GM19397 (cell line): Measurements from ENCODE around the gene SULT2B1.
"Not testable (repeated sequence)": the region's sequence is repeated elsewhere in the genome, so short reads cannot be mapped to it uniquely, and the experiment has no call there.

Experiments used
- ATAC-seq: cut with Tn5 transposase; IDR thresholded peaks from one replicate; pipeline ENCODE4 v1.9.1; 2021; ENCODE audit warnings: mild to moderate bottlenecking, moderate library complexity; ENCODE audit not compliant: unreplicated experiment

The SULT2B1 gene

DNA sequence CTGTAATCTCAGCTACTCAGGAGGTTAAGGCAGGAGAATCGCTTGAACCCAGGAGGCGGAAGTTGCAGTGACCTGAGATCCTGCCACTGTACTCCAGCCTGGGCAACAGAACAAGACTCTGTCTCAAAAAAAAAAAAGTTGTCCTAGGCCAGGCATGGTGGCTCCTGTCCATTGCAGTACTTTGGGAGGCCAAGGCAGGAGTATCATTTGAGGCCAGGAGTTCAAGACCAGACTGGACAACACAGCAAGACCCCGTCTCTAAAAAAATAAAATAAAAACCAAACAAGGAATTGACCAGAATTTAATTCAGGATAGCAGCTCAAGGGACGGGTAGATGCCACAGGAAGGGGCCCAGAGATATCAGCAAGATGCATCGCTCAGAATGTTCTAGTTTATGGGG lies 4.9 kb downstream of the SULT2B1 start:
- ATAC-seq = no peak

DNA sequence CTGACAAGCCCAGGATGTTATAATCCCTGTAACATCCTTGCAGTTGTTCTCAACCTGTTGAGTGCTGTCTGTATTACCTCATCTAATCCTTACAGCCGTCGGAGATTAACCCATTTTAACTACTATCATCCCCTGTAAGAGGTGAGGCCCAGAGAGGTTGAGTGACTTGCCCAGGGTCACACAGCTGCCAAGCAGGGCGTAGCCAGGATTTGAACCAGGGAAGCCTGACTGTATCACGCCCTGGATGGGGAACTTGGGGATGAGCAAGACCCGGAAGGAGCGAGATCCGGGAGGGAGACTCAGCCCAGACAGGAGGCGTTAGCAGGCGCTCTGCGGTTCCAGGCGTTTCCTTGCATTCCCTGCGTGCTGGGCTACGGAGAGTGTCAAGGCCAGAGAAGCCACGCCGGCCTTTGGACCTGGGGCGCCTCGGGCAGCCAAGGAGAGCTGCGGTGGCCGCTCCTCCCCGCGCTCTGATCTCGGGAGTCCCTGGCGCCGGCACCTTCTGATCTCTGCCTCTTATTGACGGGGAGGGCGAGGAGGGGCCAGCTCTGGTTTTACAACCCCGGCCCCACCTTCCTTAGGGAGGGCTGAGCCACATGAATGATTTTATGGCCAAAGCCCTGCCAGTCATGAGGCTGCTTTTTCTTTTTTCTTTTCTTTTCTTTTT lies 6.2 kb downstream of the SULT2B1 start:
- no peak for ATAC-seq

DNA sequence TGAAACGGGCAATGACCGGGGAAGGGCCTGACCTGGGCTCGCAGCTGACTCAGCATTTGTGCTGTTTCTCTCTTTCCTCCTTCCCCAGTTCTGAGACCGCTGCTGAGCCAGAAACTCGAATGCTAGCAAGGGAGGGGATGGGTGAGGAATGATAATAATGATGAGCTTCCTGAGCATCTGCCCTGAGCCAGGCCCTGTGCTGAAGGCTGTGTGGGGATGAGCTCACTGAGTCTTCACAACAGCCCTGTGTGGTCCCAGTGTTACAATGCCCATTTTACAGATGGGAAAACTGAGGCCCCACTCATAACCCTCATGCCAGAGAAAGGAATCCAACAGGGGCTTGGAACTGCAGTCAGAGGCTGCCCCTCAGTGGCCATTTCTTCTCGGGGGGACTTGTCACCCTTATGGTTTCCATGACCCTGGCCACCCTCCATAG lies 8.1 kb downstream of the SULT2B1 start:
- ATAC-seq = no peak

DNA sequence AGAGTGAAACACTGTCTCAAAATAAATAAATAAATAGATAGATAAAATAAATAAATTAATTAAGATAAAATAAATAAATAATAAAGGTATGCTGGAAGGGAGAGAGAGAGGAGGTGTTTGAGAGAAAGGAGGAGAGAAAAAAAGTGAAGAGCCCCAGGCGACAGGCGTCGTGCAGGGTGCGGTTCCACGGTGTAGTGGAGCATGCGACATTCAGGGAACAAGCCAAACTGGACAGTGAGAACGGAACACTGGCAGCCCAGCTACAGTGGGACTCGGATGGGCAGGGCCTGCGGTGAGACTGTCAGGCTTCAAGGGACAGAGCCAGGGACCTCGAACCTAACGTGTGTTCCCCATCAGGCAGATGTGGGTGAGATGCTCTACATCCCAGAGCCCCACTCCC lies 9.4 kb downstream of the SULT2B1 start:
- ATAC-seq = no peak

DNA sequence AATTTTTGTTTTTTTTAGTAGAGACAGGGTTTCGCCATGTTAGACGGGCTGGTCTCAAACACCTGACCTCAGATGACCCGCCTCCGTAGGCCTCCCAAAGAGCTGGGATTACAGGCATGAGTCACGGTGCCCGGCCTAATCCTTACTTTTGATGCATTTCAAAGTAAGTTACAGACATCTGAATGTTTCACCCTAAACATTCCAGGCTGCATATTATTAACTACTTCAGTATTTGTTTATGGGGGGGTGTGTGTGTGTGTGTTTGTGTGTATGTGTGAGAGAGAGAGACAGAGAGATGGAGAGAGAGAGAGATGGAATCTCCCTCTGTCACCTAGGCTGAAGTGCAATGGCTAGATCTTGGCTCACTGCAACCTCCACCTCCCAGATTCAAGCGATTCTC lies 13.1 kb downstream of the SULT2B1 start:
- no peak for ATAC-seq

DNA sequence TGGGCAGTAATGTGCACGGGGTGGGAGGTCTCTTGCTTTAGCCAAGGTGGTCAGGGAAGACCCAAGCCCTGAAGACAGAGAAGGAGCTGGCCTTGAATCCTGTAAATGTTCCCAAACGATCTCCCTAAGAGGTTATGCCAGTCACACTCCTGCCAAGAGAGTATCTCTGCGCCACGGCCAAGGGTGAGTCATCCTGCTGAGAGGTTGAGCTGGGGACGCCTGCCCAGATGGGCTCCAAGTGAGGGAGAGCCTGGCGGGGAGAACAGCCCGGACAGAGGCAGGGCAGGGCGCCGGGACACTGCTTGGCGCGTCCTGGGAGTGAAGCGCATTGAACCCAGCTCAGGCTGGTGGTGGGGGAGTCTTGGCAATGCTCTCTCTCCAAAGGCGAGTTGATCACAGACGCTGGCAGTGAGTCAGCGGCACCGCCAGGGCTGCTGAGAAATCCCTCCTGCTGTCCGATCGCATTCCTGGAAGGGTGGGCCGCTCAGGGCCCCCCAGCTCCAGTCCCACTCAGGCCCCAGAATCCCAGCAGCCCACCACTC lies 16.4 kb downstream of the SULT2B1 start:
- ATAC-seq = no peak

DNA sequence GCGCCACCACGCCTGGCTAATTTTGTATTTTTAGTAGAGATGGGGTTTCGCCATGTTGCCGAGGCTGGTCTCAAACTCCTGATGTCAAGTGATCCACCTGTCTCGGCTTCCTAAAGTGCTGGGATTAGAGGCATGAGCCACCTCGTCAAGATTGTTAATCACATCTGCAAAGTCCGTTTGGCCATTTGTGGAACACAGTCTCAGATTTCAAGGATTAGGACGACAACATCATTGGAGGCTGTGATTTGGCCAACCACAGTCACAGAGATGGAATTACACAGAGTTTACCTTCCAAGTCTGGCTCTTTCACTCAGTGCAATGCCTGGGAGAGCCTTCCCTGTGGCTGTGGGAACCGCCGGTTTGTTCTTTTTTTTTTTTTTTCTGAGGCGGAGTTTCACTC lies 17.8 kb downstream of the SULT2B1 start:
- ATAC-seq = no peak

DNA sequence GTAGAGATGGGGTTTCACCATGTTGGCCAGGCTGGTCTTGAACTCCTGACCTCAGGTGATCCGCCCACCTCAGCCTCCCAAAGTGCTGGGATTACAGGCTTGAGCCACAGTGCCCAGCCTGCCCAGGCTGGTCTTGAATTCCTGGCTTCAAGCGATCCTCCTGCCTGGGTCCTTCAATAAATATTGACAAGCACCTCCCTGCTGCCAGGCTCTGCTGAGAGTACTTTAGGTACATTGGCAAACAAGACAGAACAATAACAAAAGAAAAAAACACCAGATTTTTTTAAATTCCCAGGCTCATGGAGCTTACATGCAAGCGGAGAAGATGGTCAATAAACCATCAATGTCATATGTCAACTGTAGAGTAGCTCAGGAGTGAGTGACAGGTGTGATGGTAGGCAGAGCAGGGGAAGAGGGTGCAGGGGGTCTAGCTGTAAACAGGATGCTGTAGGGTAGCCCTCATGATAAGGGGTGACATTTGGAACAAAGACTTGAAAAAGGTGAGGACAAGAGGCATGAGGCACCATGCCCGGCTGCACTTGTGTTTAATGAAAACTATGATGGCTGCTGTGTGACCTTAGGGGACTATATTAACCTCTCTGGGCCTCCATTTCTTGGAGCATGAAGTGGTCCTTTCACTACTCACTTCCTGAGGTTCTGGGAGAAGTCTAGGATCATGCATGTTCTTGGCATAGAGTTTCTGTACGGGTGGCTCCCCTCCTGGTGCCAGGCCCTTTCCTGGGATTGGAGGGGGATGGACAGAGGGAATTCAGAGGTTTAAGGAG lies 19.6 kb downstream of the SULT2B1 start:
- no peak for ATAC-seq

DNA sequence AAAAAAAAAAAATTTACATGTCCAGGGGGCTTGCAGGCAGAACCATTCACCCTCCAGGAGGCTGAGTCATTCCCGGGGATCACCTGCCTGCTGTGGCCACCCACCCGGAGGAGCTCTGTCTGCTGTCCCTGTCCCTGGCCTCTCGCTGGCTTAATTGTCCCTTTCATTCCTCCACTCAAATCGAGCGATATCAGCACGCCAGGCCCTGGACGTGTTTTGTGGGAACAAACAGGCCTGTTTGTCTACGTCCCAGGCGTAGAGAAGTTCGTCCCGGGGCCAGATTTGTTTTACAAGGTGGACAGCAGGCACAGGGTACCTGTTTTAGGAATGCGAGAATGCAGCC lies 21.2 kb downstream of the SULT2B1 start:
- no peak for ATAC-seq

DNA sequence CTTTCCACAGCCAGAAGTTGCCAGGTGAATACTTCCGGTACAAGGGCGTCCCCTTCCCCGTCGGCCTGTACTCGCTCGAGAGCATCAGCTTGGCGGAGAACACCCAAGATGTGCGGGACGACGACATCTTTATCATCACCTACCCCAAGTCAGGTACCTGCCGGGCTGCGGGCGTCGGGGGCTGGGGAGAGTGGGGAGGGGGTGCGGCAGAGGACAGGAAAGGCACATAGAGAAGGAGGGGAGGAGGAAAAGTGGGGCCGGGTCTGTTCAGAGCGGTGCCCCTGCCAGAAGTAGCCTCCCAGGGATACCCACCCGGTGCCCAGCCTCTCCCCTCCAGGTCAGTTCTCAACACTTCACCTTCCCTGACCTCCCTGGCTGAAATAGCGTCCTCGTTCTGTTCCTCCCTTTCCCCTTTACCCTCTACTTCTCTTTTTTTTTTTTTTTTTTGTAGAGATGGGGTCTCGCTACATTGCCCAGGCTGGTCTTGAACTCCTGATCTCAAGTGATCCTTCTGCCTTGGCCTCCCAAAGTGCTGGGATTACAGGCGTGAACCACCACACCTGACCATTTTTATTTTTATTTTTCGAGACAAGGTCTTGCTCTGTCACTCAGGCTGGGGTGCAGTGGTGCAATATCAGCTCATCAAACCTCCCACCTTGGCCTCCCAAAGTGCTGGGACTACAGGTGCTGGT lies 24.1 kb downstream of the SULT2B1 start:
- ATAC-seq = no peak

DNA sequence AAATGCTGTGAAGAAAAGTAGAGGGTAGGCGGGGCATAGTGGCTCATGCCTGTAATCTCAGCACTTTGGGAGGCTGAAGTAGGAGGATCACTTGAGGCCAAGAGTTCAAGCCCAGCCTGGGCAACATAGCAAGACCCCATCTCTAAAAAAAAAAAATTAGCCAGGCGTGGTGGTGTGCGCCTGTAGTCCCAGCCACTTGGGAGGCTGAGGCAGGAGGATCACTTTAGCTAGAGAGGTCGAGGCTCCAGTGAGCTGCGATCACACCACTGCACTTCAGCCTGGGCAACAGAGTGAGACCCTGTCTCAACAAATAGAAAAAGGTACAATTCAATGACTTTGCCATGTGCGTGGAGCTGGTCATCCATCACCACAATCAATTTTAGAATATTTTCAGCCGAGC lies 25.9 kb downstream of the SULT2B1 start:
- not testable (repeated sequence) for ATAC-seq

DNA sequence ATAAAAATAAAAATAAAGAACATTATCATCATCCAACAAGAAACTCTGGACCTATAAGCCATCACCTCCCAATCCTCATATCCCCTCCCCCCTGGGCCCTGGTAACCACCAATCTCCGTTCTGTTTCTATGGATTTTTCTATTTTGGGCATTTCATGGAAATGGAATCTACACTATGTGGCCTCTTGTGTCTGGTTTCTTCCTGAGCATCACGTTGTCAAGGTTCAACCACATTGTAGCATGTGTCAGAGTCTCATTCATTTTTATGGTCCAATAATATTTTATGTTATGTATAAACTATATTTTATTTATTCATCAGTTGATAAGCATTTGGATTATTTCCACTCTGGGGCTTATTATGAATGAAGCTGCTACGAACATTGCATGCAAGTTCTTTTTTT lies 26.9 kb downstream of the SULT2B1 start:
- no peak for ATAC-seq

DNA sequence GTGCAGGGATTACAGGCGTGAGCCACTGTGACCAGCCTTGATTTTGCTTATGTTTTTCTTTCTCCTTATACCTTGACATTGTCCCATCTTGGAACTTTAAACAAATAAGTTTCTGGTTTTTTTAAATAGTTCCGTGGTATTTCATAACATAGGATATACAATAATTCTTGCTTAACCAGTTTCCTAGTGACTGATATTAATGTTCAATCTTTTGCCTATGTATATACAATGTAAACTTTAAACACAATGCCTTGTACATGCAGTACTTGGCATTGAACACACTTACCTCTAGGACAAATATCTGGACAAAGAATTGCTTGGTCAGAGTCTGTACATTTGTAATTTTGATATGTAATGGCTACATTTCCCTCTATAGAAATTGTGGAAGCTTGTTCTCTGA lies 30.2 kb downstream of the SULT2B1 start:
- ATAC-seq = no peak

DNA sequence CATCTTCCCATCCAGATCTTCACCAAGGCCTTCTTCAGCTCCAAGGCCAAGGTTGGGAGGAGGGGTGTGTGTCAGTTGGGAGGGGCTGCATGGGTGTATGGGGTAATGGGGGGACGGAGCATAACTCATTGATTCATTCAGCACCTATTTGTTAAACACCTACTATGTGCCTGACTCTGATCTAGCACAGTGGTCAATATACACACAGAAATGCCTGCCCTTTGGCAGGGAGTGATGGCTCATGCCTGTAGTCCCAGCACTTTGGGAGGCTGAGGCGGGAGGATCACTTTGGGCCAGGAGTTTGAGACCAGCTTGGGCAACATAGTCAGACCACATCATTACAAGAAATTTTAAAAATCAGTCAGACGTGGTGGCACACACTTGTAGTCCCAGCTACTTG lies 35.4 kb downstream of the SULT2B1 start:
- ATAC-seq = no peak

DNA sequence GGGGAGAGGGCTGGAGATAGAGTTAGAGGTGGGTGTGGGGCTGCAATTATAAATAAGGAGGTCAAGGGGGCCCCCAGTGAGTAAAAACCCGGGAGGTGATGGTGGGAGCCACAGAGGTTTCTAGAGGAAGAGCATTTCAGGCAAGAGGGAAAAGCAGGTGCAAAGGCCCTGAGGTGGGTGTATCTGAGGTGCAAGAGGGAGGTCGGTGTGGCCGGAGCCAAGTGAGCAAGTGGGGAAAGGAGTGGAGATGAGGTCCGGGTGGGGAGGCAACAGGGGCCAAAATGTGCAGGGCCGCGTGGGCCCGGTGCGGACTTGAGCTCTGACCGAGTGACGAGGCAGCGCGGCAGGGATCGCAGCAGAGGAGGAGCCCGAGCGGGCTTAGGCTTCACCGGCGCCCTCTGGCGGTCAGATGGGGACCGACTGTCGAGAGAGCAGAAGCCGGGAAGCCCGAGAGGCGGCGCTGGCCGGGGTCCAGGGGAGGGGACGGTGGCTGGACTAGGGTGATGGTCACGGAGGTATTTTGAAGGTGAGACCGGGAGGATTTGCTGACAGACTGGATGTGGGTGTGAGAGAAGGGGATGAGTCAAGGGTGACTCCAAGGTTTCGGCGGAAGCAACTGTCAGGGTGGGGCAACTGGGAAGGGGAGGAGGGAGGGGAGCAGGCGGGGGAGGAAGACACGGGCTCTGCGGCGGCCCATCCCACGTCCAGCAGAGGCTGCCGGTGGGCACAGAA lies 36.9 kb downstream of the SULT2B1 start:
- no peak for ATAC-seq

DNA sequence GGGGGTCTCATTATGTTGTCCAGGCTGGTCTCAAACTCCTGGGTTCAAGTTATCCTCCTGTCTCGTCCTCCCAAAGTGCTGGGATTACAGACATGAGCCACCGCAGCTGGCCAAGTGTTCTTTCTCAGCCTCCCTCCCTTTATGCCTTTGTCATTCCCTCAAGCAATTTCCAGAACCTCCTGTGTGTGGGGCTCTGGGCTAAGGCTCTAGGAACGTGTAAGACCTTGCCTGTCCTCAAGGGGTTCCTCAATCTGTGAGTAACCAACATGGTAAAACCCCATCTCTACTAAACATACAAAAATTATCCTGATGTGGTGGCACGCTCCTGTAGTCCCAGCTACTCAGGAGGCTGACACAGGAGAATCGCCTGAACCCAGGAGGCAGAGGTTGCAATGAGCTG lies 39.0 kb downstream of the SULT2B1 start:
- ATAC-seq = no peak

DNA sequence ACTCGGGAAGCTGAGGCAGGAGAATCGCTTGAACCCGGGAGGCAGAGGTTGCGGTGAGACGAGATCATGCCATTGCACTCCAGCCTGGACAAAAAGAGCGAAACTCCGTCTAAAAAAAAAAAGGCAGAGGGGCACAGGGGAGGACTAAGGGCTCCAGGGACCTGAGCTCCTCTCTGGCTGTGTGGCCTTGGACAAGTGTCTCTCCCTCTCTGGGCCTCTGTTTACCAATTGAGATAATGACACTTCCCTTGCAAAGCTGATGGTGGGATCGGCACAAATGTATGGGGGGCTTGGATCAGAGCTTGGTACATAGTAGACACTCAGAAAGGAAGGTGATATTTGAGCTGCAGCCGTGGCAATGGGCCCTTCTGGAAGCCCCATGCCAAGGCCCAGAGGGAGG lies 43.2 kb downstream of the SULT2B1 start:
- no peak for ATAC-seq

DNA sequence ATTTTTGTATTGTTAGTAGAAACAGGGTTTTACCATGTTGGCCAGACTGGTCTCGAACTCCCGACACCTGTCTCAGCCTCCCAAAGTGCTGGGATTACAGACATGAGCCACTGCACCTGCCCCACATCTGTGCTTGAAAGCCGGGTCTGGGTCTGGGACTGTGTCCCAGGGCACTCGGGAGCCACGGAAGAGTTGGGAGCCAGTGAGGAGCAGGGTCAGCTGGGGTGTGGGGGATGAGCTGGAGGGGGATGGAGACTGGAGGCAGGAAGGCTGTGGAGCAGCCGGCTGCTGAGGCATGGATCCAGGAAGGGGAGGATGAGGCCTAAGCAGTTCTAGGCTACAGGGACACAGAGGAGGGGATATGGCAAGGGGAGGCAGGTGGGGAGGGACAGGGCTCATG lies 43.9 kb downstream of the SULT2B1 start:
- no peak for ATAC-seq

DNA sequence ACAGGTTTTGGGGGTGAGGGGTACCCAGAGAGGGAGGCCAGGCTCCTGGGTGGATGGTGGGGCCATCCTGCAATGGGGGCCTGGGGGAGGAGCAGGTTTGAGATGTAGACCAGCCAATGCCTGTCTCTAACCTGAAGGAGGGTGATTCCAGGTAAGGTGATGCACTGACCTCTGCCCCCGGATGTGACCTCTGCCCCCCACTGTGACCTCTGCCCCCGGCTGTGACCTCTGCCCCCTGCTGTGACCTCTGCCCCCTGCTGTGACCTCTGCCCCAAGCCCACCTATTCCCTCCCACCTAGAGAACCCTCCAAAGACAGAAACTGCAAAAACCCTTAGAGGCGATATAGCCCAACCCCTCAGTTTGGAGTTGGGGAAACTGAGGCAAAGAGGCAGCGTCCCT lies 44.3 kb downstream of the SULT2B1 start:
- no peak for ATAC-seq

DNA sequence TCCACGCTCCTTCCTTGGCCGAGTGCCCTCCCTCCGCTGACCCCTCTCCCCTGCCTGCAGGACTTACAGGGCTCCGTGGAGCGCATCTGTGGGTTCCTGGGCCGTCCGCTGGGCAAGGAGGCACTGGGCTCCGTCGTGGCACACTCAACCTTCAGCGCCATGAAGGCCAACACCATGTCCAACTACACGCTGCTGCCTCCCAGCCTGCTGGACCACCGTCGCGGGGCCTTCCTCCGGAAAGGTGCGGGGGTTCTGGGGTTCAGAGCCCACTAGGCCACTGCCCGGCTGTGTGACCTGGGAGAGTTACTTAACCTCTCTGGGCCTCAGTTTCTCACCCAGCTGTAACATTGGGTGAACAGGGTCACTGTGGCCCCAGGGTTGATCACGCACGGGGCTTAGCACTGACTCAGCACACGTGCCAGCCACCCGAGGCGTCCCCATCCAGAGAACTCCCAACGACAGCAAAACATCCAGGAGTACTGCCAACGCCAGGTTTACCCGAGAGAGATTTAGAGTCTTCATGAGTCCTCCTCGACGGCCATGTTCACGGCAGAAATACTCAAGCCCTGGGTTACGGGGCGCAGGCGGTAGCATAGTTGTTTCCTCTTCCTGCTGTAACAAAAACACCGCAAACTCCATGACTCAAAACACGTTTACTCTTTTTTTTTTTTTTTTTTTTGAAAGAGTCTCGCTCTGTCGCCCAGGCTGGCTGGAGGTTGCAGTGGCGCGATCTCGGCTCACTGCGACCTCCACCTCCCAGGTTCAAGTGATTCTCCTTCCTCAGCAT lies 44.9 kb downstream of the SULT2B1 start:
- ATAC-seq = no peak
